Activated CD8-positive, alpha-beta memory T cell treated with anti-CD3 and anti-CD28 coated beads for 36 hours (primary cell): ENCODE results near the gene OPCML. TPM values are rescaled to one million over a fixed set of nuclear protein-coding genes. Genes with fewer than 3 reads are reported as not detected.

Experiments used
- CTCF ChIA-PET: fragments of 350-600 bp; sonication (Branson Sonifier 250); formaldehyde crosslinking; loops from one replicate; lab custom pipeline; 2021; ENCODE audit warnings: antibody characterized with exemption; lab: Charles Lee
- POLR2A ChIA-PET: fragments of 350-600 bp; sonication (Branson Sonifier 250); formaldehyde crosslinking; loops from one replicate; lab custom pipeline; 2021; ENCODE audit warnings: antibody characterized with exemption; lab: Charles Lee
- total RNA-seq, 2 experiments: library from RNA; stranded (reverse); gene quantifications; one replicate each; pipeline ENCODE4 v1.2.3, GENCODE V29; 2021

OPCML gene
- total RNA-seq, 2 experiments from 2014 or later = not detected

DNA sequence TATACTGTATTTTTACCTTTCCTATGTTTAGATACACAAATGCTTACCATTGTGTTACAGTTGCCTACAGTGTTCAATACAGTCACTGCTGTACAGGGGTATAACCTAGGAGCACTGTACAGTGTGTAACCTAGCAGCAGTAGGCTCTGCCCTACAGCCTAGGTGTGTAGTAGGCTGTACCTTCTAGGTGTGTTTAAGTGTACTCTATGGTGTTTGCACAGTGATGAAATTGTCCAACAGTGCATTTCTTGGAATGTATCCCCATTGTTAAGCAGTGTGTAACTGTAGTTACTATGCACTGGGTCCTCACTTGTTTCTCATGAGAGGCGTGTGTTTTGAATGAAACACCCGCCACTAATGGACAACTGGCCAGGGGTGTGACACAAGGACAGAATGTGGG lies 269.0 kb downstream of the OPCML start:
- ChIA-PET POLR2A (no interaction called here), CTCF (no interaction called here)

DNA sequence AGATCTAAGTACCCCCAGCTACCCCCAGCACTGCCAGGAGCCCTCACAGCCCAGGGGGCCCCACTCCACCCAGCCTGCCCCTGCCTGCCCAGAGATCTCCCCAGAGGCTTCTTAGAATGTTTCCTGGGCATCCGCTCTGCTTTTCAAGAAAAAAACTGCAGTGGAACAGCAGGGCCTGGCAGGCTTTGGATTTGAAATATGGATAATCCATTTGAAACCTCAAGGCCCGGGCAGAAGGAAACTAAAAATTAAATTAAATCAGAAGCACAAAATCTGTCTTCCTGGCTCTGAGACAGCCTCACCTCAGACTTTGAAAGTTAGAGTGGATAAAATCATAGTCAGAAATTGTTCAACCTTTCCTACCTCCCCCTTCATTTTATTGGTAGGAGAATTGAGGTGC lies 273.6 kb downstream of the OPCML start:
- ChIA-PET CTCF (no interaction called here), POLR2A (no interaction called here)

DNA sequence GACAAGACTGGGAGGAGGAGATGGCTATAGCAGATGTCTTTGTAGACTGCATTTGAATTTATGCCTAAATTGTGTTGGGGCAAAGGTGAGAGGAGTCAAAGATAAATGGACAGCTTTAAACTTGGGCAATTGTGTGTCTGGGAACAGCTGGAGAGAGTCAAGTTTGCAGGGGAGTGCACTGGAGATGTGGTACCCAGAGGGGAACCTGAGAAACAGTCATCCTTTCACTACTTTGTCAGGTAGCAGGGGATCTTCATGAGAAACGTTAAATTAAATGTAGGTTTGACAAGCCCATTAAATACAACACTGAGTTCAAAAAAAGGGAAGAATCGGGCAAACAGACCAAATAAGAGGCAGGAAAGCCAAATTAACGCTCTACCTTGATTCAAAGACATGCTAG lies 277.7 kb downstream of the OPCML start:
- ChIA-PET POLR2A (no interaction called here), CTCF (no interaction called here)

DNA sequence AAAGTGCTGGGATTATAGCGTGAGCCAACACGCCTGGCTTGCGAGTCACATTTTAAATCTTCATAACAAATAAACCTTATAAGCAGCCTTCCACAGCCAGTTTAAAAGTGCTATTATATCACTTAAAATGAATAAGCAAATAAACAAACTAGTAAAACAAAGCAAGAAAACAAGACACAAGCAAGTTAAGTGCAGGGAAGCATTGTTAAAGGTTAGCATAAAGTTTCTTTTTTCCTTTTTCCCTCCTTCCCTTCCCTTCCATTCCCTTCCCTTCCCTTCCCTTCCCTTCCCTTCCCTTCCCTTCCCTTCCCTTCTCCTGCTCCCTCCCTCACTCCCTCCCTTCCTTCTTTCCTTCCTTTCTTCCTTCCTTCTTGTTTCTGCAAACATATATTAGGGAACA lies 278.7 kb downstream of the OPCML start:
- ChIA-PET CTCF (no interaction called here), POLR2A (no interaction called here)

DNA sequence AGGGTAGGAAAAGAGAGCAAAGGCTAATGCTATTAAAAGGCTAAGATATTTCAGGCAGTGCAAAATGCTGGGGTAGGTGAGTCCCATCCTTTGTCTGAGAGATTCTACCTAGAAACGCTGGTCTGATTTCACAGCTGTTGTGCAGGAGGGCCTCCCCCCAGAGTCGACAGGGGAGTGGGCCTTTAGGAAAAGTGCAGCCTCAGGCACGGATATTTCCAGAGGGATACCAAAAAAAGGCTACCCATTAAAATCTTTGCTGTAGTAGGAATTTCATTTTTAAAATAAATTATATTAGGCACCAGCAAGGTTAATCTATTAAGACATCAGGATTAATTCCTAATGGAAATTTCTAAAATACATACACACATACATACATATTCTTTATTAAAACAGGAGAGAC lies 280.5 kb downstream of the OPCML start:
- CTCF ChIA-PET = no interaction called here
- POLR2A ChIA-PET = no interaction called here

DNA sequence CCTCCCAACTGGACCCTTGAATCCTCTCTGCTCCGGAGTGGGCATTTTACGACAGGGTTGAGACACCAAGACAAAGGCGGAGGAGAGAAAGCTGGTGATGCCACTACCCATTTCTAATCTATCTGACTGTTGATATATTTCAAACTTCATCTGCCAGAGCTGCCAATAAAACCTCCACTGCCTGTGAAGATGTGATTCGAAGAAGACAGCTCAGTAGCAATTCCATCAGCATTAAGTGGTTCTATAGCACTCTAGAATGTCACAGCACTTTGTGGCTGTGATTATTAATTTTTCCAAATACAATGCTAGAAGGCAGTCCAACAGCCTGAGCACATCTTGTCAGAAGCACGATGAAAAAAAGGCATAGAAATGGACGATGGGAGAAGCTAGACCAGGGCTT lies 282.8 kb downstream of the OPCML start:
- ChIA-PET POLR2A (no interaction called here), CTCF (no interaction called here)

DNA sequence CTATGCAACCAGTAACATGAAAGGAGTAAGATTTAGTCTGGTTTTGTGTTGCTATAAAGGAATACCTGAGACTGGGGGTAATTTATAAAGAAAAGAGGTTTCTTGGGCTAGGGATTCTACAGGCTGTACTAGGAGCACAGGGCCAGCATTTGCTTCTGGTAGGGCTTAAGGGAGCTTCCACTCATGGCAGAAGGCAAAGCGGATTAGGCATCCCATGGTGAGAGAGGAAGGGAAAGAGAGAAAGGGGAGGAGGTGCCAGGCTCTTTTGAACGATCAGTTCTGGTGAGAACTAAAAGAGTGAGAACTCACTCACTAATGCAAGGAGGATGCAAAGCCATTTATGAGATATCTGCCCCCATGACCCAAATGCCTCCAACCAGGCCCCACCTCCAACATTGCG lies 283.2 kb downstream of the OPCML start:
- POLR2A ChIA-PET = no interaction called here
- CTCF ChIA-PET = no interaction called here

DNA sequence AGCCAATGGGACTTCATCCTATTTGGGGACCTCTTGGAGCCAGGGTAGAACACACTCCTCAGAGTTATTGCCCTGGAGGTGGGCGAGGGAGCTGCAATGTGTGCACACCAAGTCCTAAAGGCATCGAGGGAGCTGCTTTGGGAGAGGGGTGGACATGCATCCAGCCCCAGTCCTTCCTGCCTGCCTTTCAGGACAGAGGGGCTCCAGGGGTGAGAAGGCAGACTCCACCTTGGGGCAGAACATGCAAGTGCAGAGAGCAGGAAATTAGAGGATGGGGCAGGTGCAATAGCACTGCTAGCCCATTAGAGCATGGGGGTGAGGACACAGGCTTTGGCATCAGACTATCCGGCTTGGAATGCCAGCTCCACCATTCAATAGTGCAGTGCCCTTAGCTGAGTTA lies 288.5 kb downstream of the OPCML start:
- CTCF ChIA-PET = no interaction called here
- POLR2A ChIA-PET = no interaction called here

DNA sequence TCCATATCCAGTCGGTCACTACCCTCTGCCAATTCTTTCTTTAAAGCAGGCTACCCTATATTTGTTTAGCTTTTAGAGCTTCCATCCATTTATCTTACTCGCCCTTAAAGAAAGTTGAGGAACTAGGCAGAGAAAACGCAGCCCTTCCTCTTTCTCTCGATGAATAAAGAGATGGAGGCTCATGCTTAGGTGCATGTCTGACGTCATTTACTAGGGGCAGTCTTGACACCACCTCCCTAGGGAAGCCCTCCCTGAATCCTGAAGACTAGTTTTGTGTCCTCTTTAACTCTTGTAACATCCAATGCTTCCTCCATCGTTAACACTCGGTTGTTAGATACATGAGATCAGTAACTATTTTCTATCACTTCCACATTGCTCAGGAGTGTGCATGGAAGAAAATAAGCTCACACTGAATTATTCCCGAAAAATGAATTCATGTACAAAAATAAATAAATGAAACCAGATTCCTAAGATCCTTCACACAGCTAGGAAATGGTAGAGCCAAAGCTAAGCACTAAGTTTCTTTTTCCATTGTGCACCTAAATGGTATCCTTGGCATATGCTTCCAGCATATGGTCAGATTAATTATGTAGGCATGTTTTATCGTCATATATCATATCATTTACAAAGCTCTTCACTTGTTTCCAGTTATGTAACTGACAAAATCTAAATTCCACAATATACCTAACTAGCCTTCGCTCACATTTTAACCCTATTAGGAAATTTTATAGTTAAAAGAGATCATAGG lies 291.2 kb downstream of the OPCML start:
- CTCF ChIA-PET = no interaction called here
- POLR2A ChIA-PET = no interaction called here

DNA sequence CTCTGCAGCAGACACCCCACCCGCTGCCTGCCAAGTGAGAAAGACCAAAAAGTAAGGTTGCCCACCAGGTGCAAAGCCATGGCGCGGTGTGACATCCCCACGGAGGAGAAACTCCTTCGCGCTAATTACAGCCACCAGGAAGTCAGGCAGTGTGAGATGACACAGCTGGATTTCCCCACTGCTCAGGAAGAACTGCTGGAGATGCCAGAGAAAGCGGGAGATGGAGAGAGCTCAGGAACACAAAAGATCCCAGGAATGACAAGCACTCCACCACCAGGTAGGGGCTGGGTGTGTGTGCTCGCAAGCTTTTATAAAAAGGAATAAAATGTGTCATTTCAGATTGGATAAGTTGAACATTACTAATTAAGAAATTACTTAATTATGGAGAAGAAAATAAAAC lies 292.7 kb downstream of the OPCML start:
- ChIA-PET POLR2A (no interaction called here), CTCF (no interaction called here)

DNA sequence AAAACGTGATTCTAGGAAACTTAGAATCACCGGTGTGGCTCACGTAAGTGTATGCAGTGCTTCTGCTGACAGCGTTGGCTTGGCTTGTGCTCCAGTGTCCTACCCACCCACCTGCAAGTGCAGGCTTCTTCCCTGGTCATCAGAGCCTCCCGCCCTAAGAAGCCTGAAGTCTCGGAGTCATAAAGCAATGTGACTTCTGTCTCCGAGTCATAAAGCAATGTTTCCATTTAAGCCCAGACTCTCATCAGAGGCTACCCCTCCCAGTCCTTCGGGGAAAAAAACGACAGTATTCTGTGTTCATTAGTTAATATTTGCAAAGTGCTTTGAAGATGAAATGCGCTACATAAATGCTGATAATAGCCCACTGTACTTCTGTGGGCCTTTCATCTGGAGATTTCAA lies 293.8 kb downstream of the OPCML start:
- CTCF ChIA-PET = no interaction called here
- POLR2A ChIA-PET = no interaction called here

DNA sequence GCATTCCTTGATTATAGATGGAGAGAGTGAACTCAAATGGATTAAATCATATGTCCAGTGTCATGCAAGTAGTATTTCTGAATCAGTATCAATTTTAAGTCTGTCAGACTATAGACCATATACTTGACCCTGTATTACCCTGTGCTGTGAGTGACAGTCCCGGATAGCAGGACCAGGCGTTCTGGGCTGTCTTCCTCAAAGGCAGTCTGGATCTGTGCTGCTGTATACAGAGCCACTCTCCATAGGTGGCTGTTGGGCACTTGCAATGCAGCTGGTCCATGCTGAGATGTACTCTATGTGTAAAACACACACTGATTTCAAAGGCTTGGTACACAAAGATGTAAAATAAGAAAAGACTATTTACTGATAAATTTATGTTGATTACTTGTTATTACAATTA lies 294.3 kb downstream of the OPCML start:
- CTCF ChIA-PET = no interaction called here
- POLR2A ChIA-PET = no interaction called here

DNA sequence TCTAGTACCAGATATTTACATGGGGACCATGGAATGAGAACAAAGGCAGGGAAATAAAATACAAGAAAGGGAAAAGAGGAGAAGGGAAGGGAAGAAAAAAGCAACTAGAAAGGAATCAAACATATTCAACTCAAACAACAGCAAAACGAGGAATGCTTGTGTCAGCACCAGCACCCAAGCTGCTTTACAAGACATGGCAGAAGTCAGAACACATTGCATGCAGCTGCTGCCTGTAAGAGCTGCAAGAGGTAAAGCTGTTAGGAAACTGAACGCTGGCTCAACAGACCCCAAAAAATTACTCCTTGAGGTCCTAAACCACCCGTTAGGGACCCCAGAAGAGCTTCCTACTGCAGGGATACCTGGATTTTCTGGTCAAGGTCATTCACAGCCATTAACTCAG lies 296.9 kb downstream of the OPCML start:
- CTCF ChIA-PET = interaction anchor here (1.1 kb wide), 1 partner anchor 22 kb away, joined by 5 read pairs; no protein-coding TSS in a partner anchor
- POLR2A ChIA-PET = no interaction called here

DNA sequence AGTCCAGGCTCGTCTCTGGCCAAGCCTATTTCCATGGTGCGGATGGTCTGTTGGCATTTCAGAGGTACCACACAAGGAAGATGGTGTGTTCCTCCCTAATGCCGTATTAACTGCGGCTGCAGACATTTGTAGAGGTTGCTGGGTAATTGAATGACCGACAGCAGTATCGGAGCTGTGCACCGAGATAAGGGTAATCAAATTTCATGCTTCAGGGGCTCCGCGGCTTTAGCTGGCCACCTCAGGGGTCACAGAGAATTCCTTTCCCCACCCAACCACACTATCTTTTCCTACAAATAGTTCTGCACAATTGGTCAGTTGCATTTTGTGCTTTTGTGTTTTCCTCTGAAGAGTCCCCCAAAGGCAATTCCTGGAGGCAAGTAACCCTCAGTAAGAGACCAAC lies 297.4 kb downstream of the OPCML start:
- ChIA-PET CTCF (interaction anchor here (1.1 kb wide), 1 partner anchor 21 kb away, joined by 5 read pairs; no protein-coding TSS in a partner anchor), POLR2A (no interaction called here)

DNA sequence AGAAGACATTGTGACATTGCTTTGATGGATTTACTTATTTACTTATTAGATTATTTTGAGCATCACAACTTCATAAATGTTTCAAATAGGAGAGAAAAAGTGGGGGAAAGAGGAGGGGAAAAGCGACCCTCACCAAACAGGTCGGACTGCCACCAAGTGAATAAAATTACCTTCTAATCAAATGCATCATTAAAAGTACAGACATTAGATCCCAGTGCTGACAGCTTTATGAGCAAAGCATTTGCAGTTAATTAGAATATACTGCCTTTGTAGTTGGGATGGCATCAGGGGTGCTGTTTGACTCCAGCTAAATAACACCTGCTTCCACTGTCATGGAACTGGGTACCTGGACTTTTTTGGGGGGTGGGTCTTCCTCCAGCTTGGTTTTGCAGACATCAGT lies 299.6 kb downstream of the OPCML start:
- POLR2A ChIA-PET = no interaction called here

DNA sequence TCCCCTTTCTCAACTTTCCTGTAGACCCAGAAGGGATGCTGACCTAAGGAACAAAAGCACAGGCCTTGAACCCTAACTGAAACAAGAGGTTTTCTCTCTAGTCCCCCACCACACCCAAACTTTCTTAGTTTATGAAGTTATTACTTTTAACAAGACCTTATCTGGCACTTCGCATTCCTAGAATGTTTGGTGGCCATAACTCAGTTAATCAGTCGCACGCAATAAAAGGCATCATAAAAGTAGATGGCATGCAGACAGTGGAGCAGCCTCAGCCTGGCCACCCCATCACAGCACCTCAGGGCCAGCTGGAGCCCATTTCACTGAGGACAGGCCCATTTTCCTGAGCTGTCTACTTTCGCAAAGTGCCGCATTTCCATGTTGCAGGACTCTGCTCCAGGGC lies 301.9 kb downstream of the OPCML start:
- ChIA-PET CTCF (no interaction called here), POLR2A (no interaction called here)

More for the DNA sequence above, 299.6 kb downstream of the OPCML start:
- CTCF ChIA-PET = no interaction called here

DNA sequence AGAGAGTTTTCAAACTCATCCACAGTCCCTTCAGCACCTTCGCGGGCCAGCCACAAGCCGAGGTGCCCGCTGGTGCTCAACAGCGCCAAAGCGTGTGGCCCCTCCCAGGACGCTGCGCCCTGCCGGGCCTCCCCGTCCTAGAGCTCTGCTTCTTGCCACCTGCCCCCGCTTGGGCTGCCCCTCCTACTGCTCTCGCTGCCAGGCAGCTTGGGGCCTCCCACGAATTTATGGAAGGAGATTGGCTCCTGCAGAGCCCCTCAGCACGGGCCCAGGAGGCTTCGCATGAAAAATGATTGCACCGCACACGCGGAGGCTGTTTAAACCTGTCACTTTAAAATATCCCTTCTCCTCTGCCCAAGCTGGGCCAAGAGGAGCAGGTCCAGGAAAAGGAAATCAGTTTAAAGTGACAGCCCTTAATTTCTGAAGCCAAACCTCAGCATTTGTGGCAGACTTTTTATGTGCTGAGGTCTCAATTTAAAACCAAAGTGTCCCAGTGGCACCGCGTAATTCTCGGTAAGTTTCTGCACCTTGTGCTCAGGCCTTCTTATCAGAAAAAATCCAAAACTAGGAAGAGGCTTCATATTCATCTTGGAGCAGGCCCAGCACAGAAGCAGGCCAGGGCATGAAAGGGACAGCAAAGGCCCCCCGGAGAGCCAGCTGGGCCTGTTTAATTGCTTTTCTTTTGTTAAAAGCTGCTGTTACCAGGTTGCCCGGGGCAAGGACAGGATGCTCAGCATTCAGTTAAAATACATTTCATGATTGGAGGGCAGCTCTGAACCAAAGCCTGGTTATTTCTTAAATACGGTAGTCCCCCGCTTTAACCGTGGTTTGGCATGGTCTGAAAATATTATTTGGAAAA lies 303.6 kb downstream of the OPCML start:
- POLR2A ChIA-PET = no interaction called here
- CTCF ChIA-PET = no interaction called here

DNA sequence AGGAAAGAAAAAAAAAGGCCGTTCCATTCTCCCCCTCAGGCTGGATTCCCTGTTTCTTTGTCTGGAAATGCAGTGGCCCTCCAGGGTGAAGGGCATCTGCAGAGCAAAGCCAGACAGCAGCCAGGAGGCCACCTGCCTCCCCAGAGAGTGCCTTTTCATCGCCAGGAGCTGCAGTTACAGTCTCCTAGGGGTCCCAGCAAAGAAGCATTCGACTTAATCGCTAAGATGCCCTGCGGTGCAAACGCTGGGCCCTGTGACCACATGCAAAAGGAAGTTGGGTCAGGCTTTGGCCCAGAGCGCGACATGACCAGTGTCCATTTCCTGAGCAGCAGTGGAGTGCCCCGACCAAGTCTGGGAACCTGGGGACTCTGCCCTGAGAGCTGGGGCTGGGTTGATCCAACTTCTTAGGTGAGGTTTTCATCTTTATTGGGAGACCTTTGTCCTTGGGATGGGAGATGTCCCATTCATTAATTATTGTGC lies 304.6 kb downstream of the OPCML start:
- POLR2A ChIA-PET = no interaction called here
- CTCF ChIA-PET = no interaction called here

DNA sequence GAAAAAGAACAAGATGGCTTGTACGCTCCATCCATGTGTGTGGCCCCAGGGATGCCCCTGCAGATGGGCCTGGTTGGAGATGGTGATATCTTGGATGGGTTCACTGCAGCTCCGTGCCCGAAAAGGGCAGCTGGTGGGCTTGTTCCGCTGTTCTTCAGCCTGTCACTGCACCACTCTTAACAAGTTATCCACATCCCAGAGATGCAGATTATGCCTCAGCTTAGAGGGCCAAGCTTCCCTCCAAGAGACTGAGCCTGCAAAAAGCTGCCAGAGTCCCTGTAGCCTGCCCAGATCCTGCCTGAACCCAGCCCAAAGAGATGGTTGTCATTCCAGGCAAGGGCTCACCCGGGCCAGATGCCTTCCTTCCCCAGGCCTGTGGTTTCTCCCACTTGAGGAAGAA lies 308.0 kb downstream of the OPCML start:
- CTCF ChIA-PET = no interaction called here

DNA sequence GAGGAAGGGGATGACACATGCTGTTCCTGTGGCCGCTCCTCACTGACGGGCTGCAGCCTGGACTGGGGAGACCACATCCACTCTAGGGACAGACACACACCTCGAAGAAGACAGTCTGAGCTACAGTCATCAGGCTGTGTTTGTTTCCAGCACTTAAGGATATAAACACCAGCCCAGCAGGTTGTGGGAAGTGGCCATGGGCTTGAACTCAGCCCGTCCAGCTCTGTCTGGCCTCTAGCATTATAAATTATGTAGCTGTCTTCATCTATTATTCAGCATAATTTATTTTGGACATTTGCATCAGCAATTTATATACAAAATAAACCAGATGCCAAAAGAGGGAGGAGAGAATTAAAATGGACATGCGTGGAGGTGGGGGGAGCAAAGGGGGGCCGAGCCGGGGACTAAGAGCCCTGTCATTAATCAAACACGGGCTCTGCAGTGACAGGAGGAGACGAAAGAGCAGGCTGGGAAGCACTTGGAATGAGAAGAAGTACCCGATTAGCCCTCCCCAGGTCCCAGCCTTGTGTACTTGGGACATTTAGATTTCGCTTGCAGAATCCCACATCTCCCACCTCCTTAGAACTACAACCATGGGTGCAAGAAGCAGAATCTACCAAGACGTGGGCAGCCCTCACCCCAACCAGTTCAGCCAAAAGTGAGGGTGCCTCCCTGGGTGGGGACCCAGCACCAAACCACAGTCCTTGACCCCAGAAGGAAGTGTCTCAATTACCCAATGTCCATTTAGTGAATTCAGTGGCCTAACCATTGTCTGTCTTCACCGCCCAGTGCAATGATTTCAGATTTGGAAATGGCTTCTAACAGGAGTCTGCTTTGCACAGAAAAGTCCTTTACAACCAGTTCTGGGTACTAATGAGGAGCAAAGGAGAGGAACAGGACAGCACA lies 309.6 kb downstream of the OPCML start:
- CTCF ChIA-PET = no interaction called here

More for the DNA sequence above, 308.0 kb downstream of the OPCML start:
- POLR2A ChIA-PET = no interaction called here

More for the DNA sequence above, 309.6 kb downstream of the OPCML start:
- POLR2A ChIA-PET = no interaction called here
